G401 (cell line): Measurements from ENCODE around the gene IFITM1. TPM values are rescaled to one million over a fixed set of nuclear protein-coding genes. Genes with fewer than 3 reads are reported as not detected.
"Not testable (repeated sequence)": the region's sequence is repeated elsewhere in the genome, so short reads cannot be mapped to it uniquely, and the experiment has no call there.

ENCODE experiments used
- DNase-seq: peaks from one replicate; pipeline ENCODE4 v3.0.0-alpha.2; 2015; ENCODE audit warnings: low spot score
- in situ Hi-C: cut with HindIII; loops from 2 replicates; pipeline ENCODE4 v1.10.0; 2016; ENCODE audit warnings: low sequenced_read_pairs, mixed read lengths
- total RNA-seq: library from RNA; depleted of rRNA; stranded (reverse); fragments of >200 nt; shearing (Covaris generic); gene quantifications from 2 replicates; pipeline ENCODE4 v1.2.3, GENCODE V29; 2014

IFITM1 gene
- total RNA-seq, 1 experiment from 2014 or later, result 76.4 TPM

DNA sequence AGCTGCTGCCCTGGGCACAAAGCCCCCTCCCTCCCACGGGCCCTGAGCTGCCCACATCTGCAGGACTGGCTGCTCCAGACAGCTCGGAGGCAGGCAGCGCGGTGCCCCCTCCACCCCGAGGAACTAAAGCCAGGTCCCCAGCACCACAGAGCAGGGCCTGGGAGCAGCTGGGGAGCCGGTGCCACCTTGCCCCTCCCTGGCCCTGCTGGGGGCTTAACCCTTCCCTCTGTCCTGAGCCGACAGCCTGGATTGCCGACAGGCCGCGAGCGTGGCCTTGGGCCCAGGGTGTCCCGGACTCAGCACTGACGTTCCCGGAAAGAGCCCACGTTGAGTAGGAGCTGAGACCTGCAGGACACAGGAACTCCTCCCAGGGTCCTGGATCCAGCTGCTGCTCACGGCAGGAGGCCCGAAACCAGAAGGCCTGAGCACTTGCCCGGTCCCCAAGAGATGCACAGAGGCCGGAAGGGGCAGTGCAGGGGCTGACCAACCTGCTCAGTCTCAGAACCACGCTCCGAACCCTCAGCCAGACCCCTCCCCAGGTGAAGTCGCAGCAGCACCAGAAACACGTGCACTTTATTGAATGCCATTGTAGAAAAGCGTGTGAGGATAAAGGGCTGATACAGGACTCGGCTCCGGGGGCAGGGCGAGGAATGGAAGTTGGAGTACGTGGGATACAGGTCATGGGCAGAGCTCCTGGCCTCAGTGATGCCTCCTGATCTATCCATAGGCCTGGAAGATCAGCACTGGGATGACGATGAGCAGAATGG, 5.5 kb downstream of the IFITM1 start:
- in situ Hi-C loops, DNase-seq: not testable (repeated sequence)

- DNase-seq, in situ Hi-C loops: not testable (repeated sequence)
These were observed 6.0 kb downstream of the IFITM1 start for GRCh38 chr11:319888-320273.

GRCh38 chr11:324156-324555, 10.3 kb downstream of the IFITM1 start:
- no peak for DNase-seq
- in situ Hi-C loops, result no loop called here

GRCh38 chr11:324593-325517, 11.0 kb downstream of the IFITM1 start:
- DNase-seq, in situ Hi-C loops: not testable (repeated sequence)

GRCh38 chr11:325796-326591, 12.2 kb downstream of the IFITM1 start:
- DNase-seq, result no peak
- in situ Hi-C loops, result no loop called here

- in situ Hi-C loops, result no loop called here
- no peak for DNase-seq
These were observed 12.7 kb downstream of the IFITM1 start for GRCh38 chr11:326592-326841.

GRCh38 chr11:326842-327580, 13.2 kb downstream of the IFITM1 start:
- in situ Hi-C loops, result no loop called here
- DNase-seq, result no peak

DNA sequence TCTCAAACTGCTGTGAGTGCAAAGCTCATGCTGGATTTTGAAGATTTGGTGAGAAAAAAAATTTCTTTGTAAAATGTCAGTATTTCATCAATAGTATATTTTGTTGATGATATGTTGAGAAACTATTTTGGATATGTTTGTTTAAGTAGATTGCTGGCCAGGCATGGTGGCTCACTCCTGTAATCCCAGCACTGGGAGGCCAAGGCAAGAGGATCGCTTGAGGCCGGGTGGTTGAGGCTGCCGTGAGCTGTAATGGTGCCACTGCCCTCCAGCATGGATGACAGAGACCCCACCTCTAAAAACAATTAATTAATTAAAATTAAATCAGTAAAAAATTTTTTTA, 13.7 kb downstream of the IFITM1 start:
- DNase-seq, result no peak
- in situ Hi-C loops, result no loop called here

DNA sequence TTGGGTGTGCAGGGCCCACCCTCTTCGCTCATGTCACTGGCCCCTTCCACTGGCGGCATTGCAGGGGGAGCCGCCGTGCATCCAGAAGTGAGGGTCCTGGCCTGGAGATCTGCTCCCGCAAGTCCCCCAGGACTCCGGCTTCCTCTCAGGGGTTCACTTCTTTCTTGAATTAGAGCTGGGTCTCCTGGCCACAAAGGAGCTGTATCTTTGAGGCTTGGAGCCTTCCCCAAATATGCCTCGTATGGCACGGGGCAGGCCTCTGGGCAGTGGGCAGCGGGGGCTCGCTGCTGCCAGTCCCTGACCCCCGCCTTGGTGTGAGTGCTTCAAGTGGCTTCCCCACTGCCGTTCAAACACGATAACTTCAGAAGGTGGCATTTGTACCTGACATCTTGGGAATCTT, 14.2 kb downstream of the IFITM1 start:
- in situ Hi-C loops, result no loop called here
- DNase-seq, result no peak

GRCh38 chr11:328516-329100, 14.8 kb downstream of the IFITM1 start:
- in situ Hi-C loops, DNase-seq: not testable (repeated sequence)

DNA sequence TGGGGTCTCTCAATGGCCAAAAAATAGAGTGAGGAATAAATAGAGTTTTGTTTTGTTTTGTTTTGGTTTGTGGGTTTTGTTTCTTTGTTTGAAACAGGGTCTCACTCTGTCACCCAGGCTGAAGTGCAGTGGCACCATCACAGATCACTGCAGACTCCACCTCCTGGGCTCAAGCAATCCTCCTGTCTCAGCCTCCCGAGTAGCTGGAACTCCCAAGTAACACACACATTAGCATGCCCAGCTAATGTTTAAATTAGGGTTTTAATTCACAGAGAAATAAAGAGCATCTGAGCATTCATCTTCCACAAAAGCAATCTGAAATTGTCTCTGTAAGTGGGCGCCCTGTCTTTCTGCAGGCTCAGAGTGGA, 16.0 kb downstream of the IFITM1 start:
- in situ Hi-C loops, result no loop called here
- DNase-seq, result no peak

- in situ Hi-C loops, result no loop called here
- DNase-seq, result no peak
These were observed 16.5 kb downstream of the IFITM1 start for GRCh38 chr11:330307-330693.

DNA sequence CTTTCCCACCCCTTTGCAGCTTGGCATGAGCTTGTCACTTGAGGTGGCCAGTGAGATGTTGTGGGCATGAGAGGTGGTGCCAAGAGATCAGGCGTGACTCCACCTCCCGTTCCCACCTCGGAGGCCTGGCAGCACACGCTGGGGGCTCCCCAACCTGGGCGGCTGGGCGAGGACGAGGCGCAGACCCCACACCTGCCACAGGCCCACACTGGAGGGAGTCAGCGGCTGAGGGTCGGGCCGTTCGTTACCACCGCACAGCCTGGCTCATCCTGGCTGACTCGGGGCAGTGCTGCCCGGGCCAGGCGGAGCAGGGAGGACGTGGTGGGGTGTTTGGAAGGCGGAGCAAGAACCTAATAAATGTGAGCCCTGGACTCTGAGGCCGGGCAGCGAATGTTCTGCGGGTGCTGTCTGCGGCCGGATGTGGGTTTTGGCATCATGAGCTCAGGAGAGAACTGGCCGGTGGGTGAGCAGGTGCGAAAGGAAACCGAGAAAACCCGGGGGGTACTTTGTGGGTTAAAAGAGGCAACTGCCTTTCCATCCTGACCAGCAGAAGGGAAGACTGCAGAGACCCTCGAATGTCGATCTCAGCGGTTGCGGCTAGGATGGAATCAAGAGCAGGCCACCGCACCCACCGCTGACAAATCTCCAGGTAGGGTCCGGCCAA, 17.0 kb downstream of the IFITM1 start:
- in situ Hi-C loops, result no loop called here
- DNase-seq, result no peak

GRCh38 chr11:331358-332060, 17.7 kb downstream of the IFITM1 start:
- DNase-seq, result no peak
- in situ Hi-C loops, result no loop called here

DNA sequence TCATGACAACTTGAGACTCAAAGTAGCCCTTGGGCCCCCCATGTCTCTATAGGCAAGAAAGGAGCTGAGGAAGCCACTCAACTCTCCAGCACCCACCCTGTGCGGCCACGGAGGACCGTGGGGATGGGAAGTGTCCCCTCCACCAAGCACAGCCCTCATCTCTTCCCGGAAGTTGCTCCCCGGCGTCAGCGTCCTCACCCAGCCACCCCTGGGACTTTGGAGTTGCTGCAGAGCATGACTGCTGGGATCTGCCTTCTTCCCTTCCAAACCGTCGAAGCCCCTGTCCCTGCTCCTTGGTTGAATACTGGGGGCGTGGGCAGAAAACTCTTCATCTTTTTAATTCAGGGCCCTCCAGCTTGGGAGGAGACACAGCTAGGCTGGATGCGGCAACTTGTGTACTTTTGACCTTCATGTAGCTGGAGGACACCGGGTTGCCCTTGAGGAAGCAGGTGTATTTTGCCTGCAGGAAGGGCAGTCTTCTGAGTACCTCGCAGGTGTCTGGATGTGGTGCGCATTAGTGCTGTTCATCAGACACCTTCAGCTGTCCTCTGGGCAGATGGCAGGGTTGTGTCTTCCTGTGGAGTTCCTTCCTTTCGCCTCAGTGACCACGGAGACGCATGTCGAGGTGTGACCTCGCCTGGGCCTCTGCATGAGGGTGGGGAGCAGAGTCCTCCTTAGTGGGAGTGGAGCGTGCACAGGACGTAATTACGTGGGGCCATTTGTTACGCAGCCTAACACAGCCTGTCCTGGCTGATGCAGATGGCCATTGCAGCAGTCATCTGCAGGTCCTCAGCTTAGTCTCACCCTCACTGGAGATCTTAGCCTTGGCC, 19.0 kb downstream of the IFITM1 start:
- no peak for DNase-seq
- in situ Hi-C loops, result no loop called here

- in situ Hi-C loops, DNase-seq: not testable (repeated sequence)
These were observed 19.9 kb downstream of the IFITM1 start for GRCh38 chr11:333616-334263.
